Neural cell (in vitro differentiated cells): ENCODE results near the gene PPP1CA. TPM values are rescaled to one million over a fixed set of nuclear protein-coding genes. Genes with fewer than 3 reads are reported as not detected.

ENCODE experiments used
- H2AFZ ChIP-seq: fragments of 200-600, 300-800 bp; sonication (generic), shearing (Covaris generic); 2 replicates; pipeline ENCODE4 v1.6.0; 2014; ENCODE audit warnings: low read depth, mild to moderate bottlenecking, antibody characterized with exemption, low read length, moderate library complexity
- H3F3A ChIP-seq: fragments of 200-600 bp; shearing (Covaris generic); 2 replicates; pipeline ENCODE4 v1.6.1; 2016; ENCODE audit warnings: mild to moderate bottlenecking, moderate library complexity, mixed read lengths, antibody characterized with exemption, low read length; ENCODE audit not compliant: insufficient read depth, poor library complexity, severe bottlenecking
- H3K27ac ChIP-seq: fragments of 200-600, 300-800 bp; sonication (generic), shearing (Covaris generic); 2 replicates; pipeline ENCODE4 v1.5.1; 2014; ENCODE audit warnings: mild to moderate bottlenecking, low read length, moderate library complexity
- H3K27me3 ChIP-seq: fragments of 300-800, 200-600 bp; sonication (generic), shearing (Covaris generic); 2 replicates; pipeline ENCODE4 v1.6.0; 2014; ENCODE audit warnings: mild to moderate bottlenecking, low read depth, low read length, moderate library complexity; ENCODE audit not compliant: insufficient read depth
- H3K36me3 ChIP-seq: fragments of 300-800, 200-600 bp; sonication (generic), shearing (Covaris generic); 2 replicates; pipeline ENCODE4 v1.5.1; 2014; ENCODE audit warnings: mild to moderate bottlenecking, antibody characterized with exemption, low read length, moderate library complexity; ENCODE audit not compliant: insufficient read depth
- H3K4me2 ChIP-seq: fragments of 300-800, 200-600 bp; sonication (generic), shearing (Covaris generic); 2 replicates; pipeline ENCODE4 v1.6.0; 2014; ENCODE audit warnings: mild to moderate bottlenecking, low read length
- H3K4me3 ChIP-seq: fragments of 300-800, 200-600 bp; sonication (generic), shearing (Covaris generic); 2 replicates; pipeline ENCODE4 v1.5.1; 2014; ENCODE audit warnings: mild to moderate bottlenecking, low read length, moderate library complexity
- H3K79me2 ChIP-seq: fragments of 200-600 bp; shearing (Covaris generic); replicated peaks from 2 replicates; pipeline ENCODE4 v1.6.0; 2014; ENCODE audit warnings: mild to moderate bottlenecking, low read length, moderate library complexity; ENCODE audit not compliant: insufficient read depth
- H3K9ac ChIP-seq: fragments of 300-800, 200-600 bp; sonication (generic), shearing (Covaris generic); 2 replicates; pipeline ENCODE4 v1.6.1; 2016; ENCODE audit warnings: mild to moderate bottlenecking, low read length, mixed read lengths
- H3K9me2 ChIP-seq: fragments of 200-600 bp; shearing (Covaris generic); 2 replicates; pipeline ENCODE4 v1.6.1; 2016; ENCODE audit warnings: mild to moderate bottlenecking, low read length, mixed read lengths; ENCODE audit not compliant: insufficient read depth
- H3K9me3 ChIP-seq: fragments of 200-600, 300-800 bp; sonication (generic), shearing (Covaris generic); 2 replicates; pipeline ENCODE4 v1.6.1; 2016; ENCODE audit warnings: mild to moderate bottlenecking, mixed run types, low read length, moderate library complexity, mixed read lengths
- H4K20me1 ChIP-seq: fragments of 200-600 bp; shearing (Covaris generic); 2 replicates; pipeline ENCODE4 v1.6.1; 2016; ENCODE audit warnings: mild to moderate bottlenecking, mixed run types; ENCODE audit not compliant: insufficient read depth
- EP300 ChIP-seq: fragments of 450-650 bp; conservative IDR thresholded peaks from 2 replicates; pipeline ENCODE4 v1.6.1; 2014; ENCODE audit warnings: antibody characterized with exemption, mild to moderate bottlenecking, moderate library complexity; ENCODE audit not compliant: poor library complexity, severe bottlenecking
- EZH2 ChIP-seq: fragments of 200-600, 300-800 bp; shearing (Covaris generic), sonication (generic); IDR thresholded peaks from 2 replicates; pipeline ENCODE4 v1.6.1; 2014; ENCODE audit warnings: antibody characterized with exemption, low read length, borderline replicate concordance, mild to moderate bottlenecking; ENCODE audit not compliant: insufficient read depth, poor library complexity, severe bottlenecking
- MXI1 ChIP-seq: fragments of 450-650 bp; conservative IDR thresholded peaks from 2 replicates; pipeline ENCODE4 v1.6.1; 2014; ENCODE audit warnings: antibody characterized with exemption, mild to moderate bottlenecking; ENCODE audit not compliant: poor library complexity, severe bottlenecking
- POLR2AphosphoS5 ChIP-seq: IDR thresholded peaks from 2 replicates; pipeline ENCODE4 v1.6.1; 2012
- RAD21 ChIP-seq: fragments of 450-650 bp; conservative IDR thresholded peaks from 2 replicates; pipeline ENCODE4 v1.6.1; 2014; ENCODE audit warnings: antibody characterized with exemption, mild to moderate bottlenecking, moderate library complexity
- REST ChIP-seq: IDR thresholded peaks from 2 replicates; pipeline ENCODE4 v1.6.1; 2012; ENCODE audit warnings: borderline replicate concordance
- SMC3 ChIP-seq: fragments of 450-650 bp; conservative IDR thresholded peaks from 2 replicates; pipeline ENCODE4 v1.6.1; 2014; ENCODE audit warnings: antibody characterized with exemption, mild to moderate bottlenecking, moderate library complexity; ENCODE audit not compliant: poor library complexity
- TAF1 ChIP-seq: IDR thresholded peaks from 2 replicates; pipeline ENCODE4 v1.6.1; 2012; ENCODE audit warnings: low read depth
- polyA plus RNA-seq: library from polyadenylated mRNA; depleted of rRNA; stranded (reverse); fragments of >200 nt; gene quantifications from 2 replicates; pipeline ENCODE4 v1.2.3, GENCODE V29; 2014
- TF ChIP-seq, protein P1 (sequence below): fragments of 450-650 bp; IDR thresholded peaks from 2 replicates; pipeline ENCODE4 v1.5.1; 2014; ENCODE audit warnings: antibody characterized with exemption, mild to moderate bottlenecking, moderate library complexity; ENCODE audit not compliant: poor library complexity, severe bottlenecking

Gene PPP1CA
- polyA plus RNA-seq, 1 donor from 2014 or later, result 106 TPM

- H3K27ac ChIP-seq, result no peak overlapping the region
- H3K27me3 ChIP-seq, result no peaks in the 10 kb centered on the region
- no peak overlapping the region for H3K9ac ChIP-seq
- no peak overlapping the region for H3K4me3 ChIP-seq
- H3K79me2 ChIP-seq, result no peaks in the 10 kb centered on the region
- H3F3A ChIP-seq, result no peaks in the 10 kb centered on the region
- H2AFZ ChIP-seq, result no peak overlapping the region
- TF ChIP-seq, protein P1, sequence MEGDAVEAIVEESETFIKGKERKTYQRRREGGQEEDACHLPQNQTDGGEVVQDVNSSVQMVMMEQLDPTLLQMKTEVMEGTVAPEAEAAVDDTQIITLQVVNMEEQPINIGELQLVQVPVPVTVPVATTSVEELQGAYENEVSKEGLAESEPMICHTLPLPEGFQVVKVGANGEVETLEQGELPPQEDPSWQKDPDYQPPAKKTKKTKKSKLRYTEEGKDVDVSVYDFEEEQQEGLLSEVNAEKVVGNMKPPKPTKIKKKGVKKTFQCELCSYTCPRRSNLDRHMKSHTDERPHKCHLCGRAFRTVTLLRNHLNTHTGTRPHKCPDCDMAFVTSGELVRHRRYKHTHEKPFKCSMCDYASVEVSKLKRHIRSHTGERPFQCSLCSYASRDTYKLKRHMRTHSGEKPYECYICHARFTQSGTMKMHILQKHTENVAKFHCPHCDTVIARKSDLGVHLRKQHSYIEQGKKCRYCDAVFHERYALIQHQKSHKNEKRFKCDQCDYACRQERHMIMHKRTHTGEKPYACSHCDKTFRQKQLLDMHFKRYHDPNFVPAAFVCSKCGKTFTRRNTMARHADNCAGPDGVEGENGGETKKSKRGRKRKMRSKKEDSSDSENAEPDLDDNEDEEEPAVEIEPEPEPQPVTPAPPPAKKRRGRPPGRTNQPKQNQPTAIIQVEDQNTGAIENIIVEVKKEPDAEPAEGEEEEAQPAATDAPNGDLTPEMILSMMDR, result peak; percentile 87
- TF ChIP-seq TAF1 (no peak), SMC3 (peak; percentile 83), RAD21 (peak; percentile 73), POLR2AphosphoS5 (no peak)
- no peaks in the 10 kb centered on the region for H4K20me1 ChIP-seq
- H3K9me3 ChIP-seq, result no peaks in the 10 kb centered on the region
- H3K9me2 ChIP-seq, result no peaks in the 10 kb centered on the region
- no peak overlapping the region for H3K4me2 ChIP-seq
- H3K36me3 ChIP-seq, result no peaks in the 10 kb centered on the region
Measured at GRCh38 chr11:67351275-67352005, 50.2 kb downstream of the PPP1CA start.

DNA sequence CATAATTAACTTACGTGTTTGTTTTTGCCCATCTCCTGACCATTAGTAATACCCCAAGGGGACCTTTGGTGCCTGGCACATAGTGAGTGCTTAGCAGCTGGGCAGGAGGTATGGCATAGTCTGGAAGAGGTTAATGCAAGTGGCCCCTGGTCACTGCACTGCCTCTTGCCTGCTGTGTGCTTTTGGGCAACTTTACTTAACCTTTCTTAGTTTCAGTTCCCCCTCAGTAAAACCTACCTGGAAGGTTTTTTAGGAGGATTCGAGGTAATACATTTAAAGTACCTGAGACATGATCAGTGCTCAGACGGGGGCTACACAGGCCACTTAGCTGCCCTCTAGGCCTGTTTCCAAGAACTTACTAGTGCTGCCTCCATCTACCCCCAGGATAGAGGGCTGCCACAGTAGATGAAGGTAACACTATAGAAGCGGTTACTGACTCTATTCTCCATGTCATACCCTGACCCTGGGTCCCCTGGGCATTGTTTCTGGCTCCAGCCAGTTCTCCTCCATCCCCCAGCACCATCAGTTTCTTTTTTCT is 51.7 kb downstream of the PPP1CA start:
- no peaks in the 10 kb centered on the region for H3K36me3 ChIP-seq
- H3K9ac ChIP-seq, result no peak overlapping the region
- H2AFZ ChIP-seq, result no peak overlapping the region
- H3K27me3 ChIP-seq, result no peaks in the 10 kb centered on the region
- no peak for TF ChIP-seq RAD21
- no peaks in the 10 kb centered on the region for H3K9me2 ChIP-seq
- H3K27ac ChIP-seq, result no peak overlapping the region
- H3K79me2 ChIP-seq, result no peaks in the 10 kb centered on the region
- H3F3A ChIP-seq, result no peaks in the 10 kb centered on the region
- H3K4me2 ChIP-seq, result no peak overlapping the region
- H3K4me3 ChIP-seq, result no peak overlapping the region
- no peaks in the 10 kb centered on the region for H4K20me1 ChIP-seq
- no peaks in the 10 kb centered on the region for H3K9me3 ChIP-seq

DNA sequence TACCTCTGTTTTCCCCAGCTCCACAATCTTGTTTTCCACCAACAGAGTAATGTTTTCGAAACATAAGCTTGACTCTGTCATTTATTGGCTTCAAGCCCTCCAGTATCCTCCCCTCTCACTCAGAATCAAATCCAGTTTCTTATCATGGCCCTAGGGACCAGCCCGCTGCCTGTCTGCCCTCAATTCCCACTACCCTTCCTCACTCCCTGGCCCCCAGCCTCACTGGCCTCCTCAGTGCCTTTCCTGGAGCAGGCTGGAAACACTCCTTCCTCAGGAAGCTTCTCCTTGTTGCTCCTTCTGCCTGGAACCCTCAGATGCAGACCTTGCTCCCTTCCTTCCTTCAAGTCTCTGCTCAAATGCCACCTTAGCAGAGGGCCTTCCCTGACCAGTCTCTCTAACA is 52.2 kb downstream of the PPP1CA start:
- TF ChIP-seq TAF1, result no peak
- TF ChIP-seq SMC3, result no peak
- TF ChIP-seq, protein P1, result no peak
- no peak for TF ChIP-seq EP300
- no peak for TF ChIP-seq EZH2
- TF ChIP-seq RAD21, result no peak
- TF ChIP-seq REST, result no peak
- no peak for TF ChIP-seq POLR2AphosphoS5
- TF ChIP-seq MXI1, result no peak
- Histone ChIP-seq H3K79me2 (no peaks in the 10 kb centered on the region), H3K27me3 (no peaks in the 10 kb centered on the region), H3K4me2 (no peak overlapping the region), H4K20me1 (no peaks in the 10 kb centered on the region), H2AFZ (no peak overlapping the region), H3K9ac (no peak overlapping the region), H3K4me3 (no peak overlapping the region), H3F3A (no peaks in the 10 kb centered on the region), H3K36me3 (no peaks in the 10 kb centered on the region), H3K9me2 (no peaks in the 10 kb centered on the region), H3K27ac (no peak overlapping the region), H3K9me3 (no peaks in the 10 kb centered on the region)
